ENCODE results near the gene RBBP4.

DNA sequence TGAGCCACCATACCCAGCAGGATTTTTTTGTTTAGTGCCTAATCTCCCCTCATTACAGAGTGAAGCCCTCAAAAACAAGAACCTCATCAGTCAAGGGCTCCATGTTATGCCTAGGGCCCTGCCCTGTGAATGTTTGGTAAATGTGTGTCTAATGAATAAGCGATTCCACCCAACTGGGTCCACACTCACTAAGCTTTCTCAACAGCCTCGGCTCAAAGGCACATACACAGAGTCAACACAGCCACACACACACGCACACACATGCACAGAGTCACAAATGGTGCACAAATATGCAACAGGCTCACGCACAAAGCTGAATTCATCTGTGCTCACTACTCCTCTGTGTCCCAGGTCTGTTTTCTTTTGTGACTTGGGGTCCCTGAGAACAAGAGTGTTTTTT is 63.3 kb downstream of the RBBP4 start:
- TF ChIP-seq, protein P1, sequence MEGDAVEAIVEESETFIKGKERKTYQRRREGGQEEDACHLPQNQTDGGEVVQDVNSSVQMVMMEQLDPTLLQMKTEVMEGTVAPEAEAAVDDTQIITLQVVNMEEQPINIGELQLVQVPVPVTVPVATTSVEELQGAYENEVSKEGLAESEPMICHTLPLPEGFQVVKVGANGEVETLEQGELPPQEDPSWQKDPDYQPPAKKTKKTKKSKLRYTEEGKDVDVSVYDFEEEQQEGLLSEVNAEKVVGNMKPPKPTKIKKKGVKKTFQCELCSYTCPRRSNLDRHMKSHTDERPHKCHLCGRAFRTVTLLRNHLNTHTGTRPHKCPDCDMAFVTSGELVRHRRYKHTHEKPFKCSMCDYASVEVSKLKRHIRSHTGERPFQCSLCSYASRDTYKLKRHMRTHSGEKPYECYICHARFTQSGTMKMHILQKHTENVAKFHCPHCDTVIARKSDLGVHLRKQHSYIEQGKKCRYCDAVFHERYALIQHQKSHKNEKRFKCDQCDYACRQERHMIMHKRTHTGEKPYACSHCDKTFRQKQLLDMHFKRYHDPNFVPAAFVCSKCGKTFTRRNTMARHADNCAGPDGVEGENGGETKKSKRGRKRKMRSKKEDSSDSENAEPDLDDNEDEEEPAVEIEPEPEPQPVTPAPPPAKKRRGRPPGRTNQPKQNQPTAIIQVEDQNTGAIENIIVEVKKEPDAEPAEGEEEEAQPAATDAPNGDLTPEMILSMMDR (IDR thresholded peaks at IDR 0.05 in 2 of 3, conservative IDR thresholded peaks at IDR 0.05 in 1 of 3; ENCODE audit: borderline replicate concordance in 1 of 3, insufficient read depth in 1 of 3, low read depth in 2 of 3, low read length in 2 of 3) = no peak
- TF ChIP-seq EZH2 (IDR thresholded peaks at IDR 0.05) (no peak), POLR2A (IDR thresholded peaks at IDR 0.05; ENCODE audit: borderline replicate concordance, extremely low read depth, insufficient read depth, insufficient read length) (no peak), ZNF274 (IDR thresholded peaks at IDR 0.05; ENCODE audit: low read depth, low read length) (no peak), POLR2AphosphoS5 (IDR thresholded peaks at IDR 0.05; ENCODE audit: low read depth, low read length) (no peak), RAD21 (IDR thresholded peaks at IDR 0.05; ENCODE audit: low read depth) (no peak), YY1 (IDR thresholded peaks at IDR 0.05; ENCODE audit: extremely low read depth, insufficient replicate concordance, low read depth, low read length) (no peak), FOSL1 (IDR thresholded peaks at IDR 0.05; ENCODE audit: low read depth) (no peak), CBX3 (IDR thresholded peaks at IDR 0.05; ENCODE audit: low read depth) (no peak), TCF7L2 (IDR thresholded peaks at IDR 0.05; ENCODE audit: borderline replicate concordance, extremely low read depth, insufficient read depth, insufficient read length) (no peak)

Measured in HCT116 (cell line).